Pancreas (tissue), 10 donors: Measurements from ENCODE around the gene TPSB2. TPM values are rescaled to one million over a fixed set of nuclear protein-coding genes. Genes with fewer than 3 reads are reported as not detected.
"Not testable (repeated sequence)": the region's sequence is repeated elsewhere in the genome, so short reads cannot be mapped to it uniquely, and the experiment has no call there.

ENCODE experiments used
- ATAC-seq, 4 donors: fragments of 200-7000 bp; cut with Tn5 transposase; one replicate each; pipeline versions ENCODE4 v1.8.0 to v1.9.1; 2020; ENCODE audit warnings: mild to moderate bottlenecking in 4 of 4, moderate library complexity in 4 of 4
- DNase-seq, 6 donors: peaks; one replicate each; pipeline ENCODE4 v3.0.0-alpha.2; 2020
- FAIRE-seq: peaks from 2 replicates; lab custom pipeline; 2012; peaks lifted over from hg19 to GRCh38; lab: Jason Lieb, UNC
- H3K27ac ChIP-seq, 4 donors: fragments of 200-600 bp; sonication (generic); 1 replicate in 3 of 4; 2 replicates in 1 of 4; pipeline versions ENCODE4 v1.5.0 to v1.8.0; 2020
- H3K27me3 ChIP-seq, 4 donors: fragments of 200-600 bp; one replicate each; pipeline ENCODE4 v1.8.0; 2021
- H3K36me3 ChIP-seq, 3 donors: fragments of 200-600 bp; sonication (generic) in 1 of 3; one replicate each; pipeline versions ENCODE4 v1.5.0 to v1.8.0; 2020 to 2021
- H3K4me1 ChIP-seq, 3 donors: fragments of 200-600 bp; one replicate each; pipeline ENCODE4 v1.8.0; 2021
- H3K4me3 ChIP-seq, 4 donors: fragments of 200-600 bp; sonication (generic) in 2 of 4; one replicate each; pipeline versions ENCODE4 v1.5.0 to v1.8.0; 2020 to 2021
- H3K9me3 ChIP-seq, 4 donors: fragments of 200-600 bp; one replicate each; pipeline ENCODE4 v1.8.0; 2021
- WGBS, 2 donors: extraction: QIAGEN DNeasy Blood & Tissue Kit; methylation state at CpG; one replicate each; pipeline ENCODE4 v1.1.7; 2013; 5-methylcytosine and 5-hydroxymethylcytosine counted together
- intact Hi-C, 3 donors: fragments of 100-400 bp; cut with DNase I; formaldehyde crosslinking; loops; one replicate each; pipeline versions ENCODE4 v1.11.1 to v1.14.2; 2022
- polyA plus RNA-seq, 2 donors: library from polyadenylated mRNA; stranded (reverse); fragments of 200-250 nt; gene quantifications; one replicate each; pipeline ENCODE4 v1.2.3, GENCODE V29; 2013
- total RNA-seq, 6 donors: library from RNA; stranded (reverse); fragmentation: NEBNext Ultra II Directional in 4 of 6; extraction: Animal tissue kit (Norgen Biotek cat#: 25700) in 4 of 6; gene quantifications; one replicate each; pipeline versions ENCODE4 v1.2.1 to v1.2.4, GENCODE V29; 2021 to 2023
- TF ChIP-seq, protein P1 (sequence below), 4 donors: fragments of 200-600 bp; sonication (generic) in 3 of 4; IDR thresholded peaks; one replicate each; pipeline versions ENCODE4 v1.5.0 to v1.8.0; 2021; ENCODE audit warnings: antibody characterized with exemption in 4 of 4
- donor health status: healthy with polysubstance abuse.
- donor health status: DM: no; HTN: no; CAD: no; lungs with moderate emphysema.
- donor health status: DM: no; HTN: no; CAD: no.
- donor health status: control.
- donor health status: control.
- donor health status: Bipolar disorder and iron deficiency.
- donor health status: DM: yes; HTN: yes; CAD: no.
- donor health status: DM: no; HTN: no; CAD: no.
- donor health status: DM: no; HTN: no; CAD: no.
- donor health status: DM: yes; HTN: yes; CAD: no.

Gene TPSB2
- total and polyA plus RNA-seq, 8 donors: 0.69 to 12.2 (median 4.9) TPM

DNA sequence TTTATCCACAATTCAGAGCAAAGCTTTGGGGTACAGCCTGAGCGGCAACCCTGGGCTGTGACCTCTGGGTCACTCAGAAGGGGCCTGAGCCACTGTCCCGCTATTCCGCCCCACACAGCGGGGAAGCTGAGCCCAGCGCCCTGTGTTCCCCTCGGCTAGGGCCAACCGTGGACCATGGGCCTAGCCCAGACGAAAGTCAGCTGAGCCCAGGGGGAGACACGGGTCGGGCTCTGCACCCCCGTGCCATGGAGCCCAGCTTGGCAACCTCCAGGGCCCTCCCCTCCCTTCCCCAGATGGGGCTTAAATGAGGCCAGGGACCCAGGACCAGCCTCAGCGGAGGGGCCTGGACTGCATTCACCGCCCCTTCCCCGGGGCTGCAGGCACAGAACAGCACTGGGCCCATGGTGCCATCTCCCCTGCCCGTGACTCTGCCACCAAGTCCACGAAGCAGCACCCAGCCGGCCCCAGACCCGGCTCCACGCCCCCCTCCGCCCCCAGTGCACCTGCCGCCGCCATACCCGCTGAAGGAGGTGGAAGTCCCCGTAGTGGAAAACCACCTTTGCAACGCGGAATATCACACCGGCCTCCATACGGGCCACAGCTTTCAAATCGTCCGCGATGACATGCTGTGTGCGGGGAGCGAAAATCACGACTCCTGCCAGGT is 27.7 kb upstream of the TPSB2 start:
- DNase-seq: peak in 1 of 6 donors; percentile 63
- no peaks in the 10 kb centered on the region for H3K27me3 ChIP-seq
- FAIRE-seq: no peak
- 71 to 74% methylated on average over 34 of the region's 34 CpGs for WGBS, 2 donors
- H3K4me3 ChIP-seq: no peak overlapping the region
- no peaks in the 10 kb centered on the region for H3K4me1 ChIP-seq
- TF ChIP-seq, protein P1, sequence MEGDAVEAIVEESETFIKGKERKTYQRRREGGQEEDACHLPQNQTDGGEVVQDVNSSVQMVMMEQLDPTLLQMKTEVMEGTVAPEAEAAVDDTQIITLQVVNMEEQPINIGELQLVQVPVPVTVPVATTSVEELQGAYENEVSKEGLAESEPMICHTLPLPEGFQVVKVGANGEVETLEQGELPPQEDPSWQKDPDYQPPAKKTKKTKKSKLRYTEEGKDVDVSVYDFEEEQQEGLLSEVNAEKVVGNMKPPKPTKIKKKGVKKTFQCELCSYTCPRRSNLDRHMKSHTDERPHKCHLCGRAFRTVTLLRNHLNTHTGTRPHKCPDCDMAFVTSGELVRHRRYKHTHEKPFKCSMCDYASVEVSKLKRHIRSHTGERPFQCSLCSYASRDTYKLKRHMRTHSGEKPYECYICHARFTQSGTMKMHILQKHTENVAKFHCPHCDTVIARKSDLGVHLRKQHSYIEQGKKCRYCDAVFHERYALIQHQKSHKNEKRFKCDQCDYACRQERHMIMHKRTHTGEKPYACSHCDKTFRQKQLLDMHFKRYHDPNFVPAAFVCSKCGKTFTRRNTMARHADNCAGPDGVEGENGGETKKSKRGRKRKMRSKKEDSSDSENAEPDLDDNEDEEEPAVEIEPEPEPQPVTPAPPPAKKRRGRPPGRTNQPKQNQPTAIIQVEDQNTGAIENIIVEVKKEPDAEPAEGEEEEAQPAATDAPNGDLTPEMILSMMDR (IDR thresholded peaks at IDR 0.05): no peak
- H3K9me3 ChIP-seq: no peaks in the 10 kb centered on the region
- H3K27ac ChIP-seq: no peak overlapping the region
- no peak for ATAC-seq
- H3K36me3 ChIP-seq: no peaks in the 10 kb centered on the region
- intact Hi-C loops: no loop called here

DNA sequence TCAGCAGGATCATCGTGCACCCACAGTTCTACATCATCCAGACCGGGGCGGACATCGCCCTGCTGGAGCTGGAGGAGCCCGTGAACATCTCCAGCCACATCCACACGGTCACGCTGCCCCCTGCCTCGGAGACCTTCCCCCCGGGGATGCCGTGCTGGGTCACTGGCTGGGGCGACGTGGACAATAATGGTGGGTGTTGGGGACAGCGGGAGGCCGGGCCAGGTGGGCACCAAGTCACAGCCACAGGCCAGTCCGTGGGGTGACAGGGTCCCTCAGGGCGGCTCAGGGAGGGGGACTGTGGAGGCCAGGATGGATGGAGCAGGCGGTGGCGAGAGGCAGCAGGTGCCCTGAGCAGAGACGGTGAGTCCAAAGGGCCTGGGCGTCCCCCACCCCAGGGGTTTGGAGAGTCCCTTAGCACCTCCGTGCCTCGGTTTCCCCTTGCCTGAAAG is 26.9 kb upstream of the TPSB2 start:
- Histone ChIP-seq H3K4me3 (no peak overlapping the region), H3K36me3 (no peaks in the 10 kb centered on the region), H3K27ac (no peak overlapping the region), H3K9me3 (no peaks in the 10 kb centered on the region), H3K4me1 (no peaks in the 10 kb centered on the region), H3K27me3 (no peaks in the 10 kb centered on the region)
- ATAC-seq (no peak), FAIRE-seq (no peak), DNase-seq (peak in 2 of 6 donors; percentile 24 to 73)
- TF ChIP-seq, protein P1 (IDR thresholded peaks at IDR 0.05): no peak
- intact Hi-C loops: no loop called here
- WGBS, 2 donors: 57 to 70% methylated on average over 22 of the region's 22 CpGs

DNA sequence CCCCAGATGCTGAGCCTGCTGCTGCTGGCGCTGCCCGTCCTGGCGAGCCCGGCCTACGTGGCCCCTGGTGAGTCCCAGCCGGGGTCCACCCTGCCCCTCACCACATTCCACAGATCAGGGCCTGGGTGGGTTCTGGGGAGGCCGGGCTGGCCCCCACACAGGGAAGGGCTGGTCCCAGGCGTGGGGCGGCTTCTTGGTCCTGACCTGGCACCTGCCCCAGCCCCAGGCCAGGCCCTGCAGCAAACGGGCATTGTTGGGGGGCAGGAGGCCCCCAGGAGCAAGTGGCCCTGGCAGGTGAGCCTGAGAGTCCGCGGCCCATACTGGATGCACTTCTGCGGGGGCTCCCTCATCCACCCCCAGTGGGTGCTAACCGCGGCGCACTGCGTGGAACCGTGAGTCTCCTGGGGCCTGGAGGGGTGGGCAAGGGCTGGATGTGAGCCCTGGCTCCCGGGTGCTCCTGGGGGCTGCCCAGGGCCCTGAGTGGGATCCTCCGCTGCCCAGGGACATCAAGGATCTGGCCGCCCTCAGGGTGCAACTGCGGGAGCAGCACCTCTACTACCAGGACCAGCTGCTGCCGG is 26.4 kb upstream of the TPSB2 start:
- H3K9me3 ChIP-seq, H3K4me3 ChIP-seq, intact Hi-C loops, ATAC-seq, H3K27ac ChIP-seq, H3K27me3 ChIP-seq, H3K4me1 ChIP-seq, FAIRE-seq, H3K36me3 ChIP-seq: not testable (repeated sequence)
- WGBS, 2 donors: 70 to 72% methylated on average over 18 to 23 of the region's 23 CpGs
- DNase-seq: peak in 2 of 6 donors; percentile 25 to 63

DNA sequence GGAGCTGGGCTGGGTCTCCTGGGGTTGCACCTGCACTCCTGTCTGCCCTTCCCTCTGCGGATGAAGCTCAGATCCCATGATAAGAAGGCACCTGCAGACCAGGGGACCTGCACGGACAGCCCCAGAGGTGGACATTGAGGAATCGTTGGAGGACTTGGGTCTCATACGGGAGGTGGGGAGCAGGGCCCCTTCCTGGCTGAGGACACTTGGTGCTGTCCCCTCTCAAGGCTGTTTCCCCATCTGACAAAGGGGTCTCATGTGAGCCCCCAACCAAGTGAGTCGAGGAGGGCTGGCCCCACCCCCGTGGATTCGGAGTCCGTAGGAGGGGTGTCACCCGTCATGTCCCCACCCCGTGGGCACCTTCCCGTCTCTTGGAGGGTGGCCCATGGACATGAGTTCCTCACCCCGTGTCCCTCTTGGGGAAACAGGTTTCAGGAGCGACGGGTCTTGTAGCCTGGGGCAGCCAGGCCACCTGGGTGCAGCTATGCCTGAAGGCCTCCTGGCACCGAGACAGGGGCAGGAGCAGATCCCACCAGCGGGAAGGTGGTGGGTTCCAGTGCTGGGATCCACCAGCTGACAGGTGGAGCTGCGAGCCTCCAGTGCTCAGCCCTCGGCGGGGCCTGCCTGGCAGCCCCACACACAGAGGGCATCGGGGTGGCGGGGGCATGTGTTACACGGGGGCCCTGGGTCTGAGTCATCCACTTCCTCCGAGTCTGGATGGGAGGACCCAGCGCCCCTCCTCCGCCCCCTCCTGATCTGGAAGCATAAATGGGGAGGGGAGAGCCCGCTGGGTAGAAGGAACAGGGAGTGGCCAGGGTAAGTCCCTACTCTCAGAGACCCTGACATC is 25.5 kb upstream of the TPSB2 start, which contains the start of gene TPSD1:
Gene TPSD1, plus strand, starts transcription at position 794 of the 847 bp plus-strand sequence. CDS start 212 bp downstream, outside the sequence.
- intact Hi-C loops, H3K27ac ChIP-seq, H3K4me3 ChIP-seq, FAIRE-seq, H3K9me3 ChIP-seq, H3K27me3 ChIP-seq, H3K36me3 ChIP-seq, H3K4me1 ChIP-seq, DNase-seq: not testable (repeated sequence)
- WGBS, 2 donors: 50 to 65% methylated on average over 21 to 26 of the region's 26 CpGs
- ATAC-seq: peak in 1 of 4 donors; percentile 8

DNA sequence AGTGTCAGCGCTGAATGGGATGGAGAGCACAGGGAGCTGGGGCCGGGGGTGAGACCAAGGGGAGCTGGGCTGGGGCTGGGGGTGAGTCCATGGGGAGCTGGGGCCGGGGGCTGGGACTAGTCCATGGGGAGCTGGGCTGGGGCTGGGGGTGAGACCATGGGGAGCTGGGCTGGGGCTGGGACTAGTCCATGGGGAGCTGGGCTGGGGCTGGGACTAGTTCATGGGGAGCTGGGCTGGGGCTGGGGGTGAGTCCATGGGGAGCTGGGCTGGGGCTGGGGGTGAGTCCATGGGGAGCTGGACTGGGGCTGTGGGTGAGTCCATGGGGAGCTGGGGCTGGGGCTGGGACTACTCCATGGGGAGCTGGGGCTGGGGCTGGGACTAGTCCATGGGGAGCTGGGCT is 24.8 kb upstream of the TPSB2 start:
- H3K4me1 ChIP-seq, intact Hi-C loops, ATAC-seq, H3K36me3 ChIP-seq, H3K9me3 ChIP-seq, H3K27me3 ChIP-seq, H3K4me3 ChIP-seq, FAIRE-seq, H3K27ac ChIP-seq: not testable (repeated sequence)
- 40 to 71% methylated on average over 1 to 3 of the region's 3 CpGs for WGBS, 2 donors
- peak in 1 of 6 donors; percentile 79 for DNase-seq

DNA sequence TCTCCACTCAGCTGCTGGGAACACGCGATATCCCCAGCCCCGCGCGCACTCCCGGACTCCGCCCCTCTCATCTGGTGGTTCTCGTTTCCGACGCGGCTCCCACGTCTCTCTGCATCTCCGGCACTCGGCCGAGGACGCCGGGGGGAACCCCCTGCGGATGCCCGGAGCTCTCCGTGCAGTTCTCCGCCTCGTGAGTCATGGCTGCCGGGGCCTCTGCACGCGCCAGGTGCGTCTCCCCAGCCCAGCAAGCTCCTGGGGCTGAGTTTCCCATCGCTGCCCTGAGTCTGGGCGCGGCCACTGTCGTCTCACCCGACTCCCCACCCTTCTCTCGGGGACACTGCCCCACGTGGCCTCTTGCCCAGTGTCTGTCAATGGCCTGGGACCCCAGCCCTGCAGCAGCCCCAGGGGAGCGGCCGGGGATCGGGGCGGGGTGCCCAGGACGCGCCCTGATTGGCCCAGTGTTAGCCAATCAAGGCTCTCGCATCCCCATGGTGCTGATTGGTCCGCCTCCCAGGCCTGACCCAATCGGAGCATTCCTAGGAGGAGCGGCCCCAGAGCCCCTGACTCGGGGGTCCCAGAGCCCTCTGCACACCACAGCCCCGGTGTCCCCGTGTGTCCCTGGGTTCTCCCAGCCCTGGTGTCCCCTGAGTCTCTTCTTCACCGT is 23.8 kb upstream of the TPSB2 start:
- ATAC-seq: peak in 3 of 4 donors; percentile 29 to 47 (median 30)
- H3K4me3 ChIP-seq, H3K36me3 ChIP-seq, FAIRE-seq, H3K4me1 ChIP-seq, intact Hi-C loops, DNase-seq, H3K27me3 ChIP-seq, H3K9me3 ChIP-seq, H3K27ac ChIP-seq: not testable (repeated sequence)
- no CpG with 5 or more reads among the region's 47 CpGs for WGBS, 2 donors

DNA sequence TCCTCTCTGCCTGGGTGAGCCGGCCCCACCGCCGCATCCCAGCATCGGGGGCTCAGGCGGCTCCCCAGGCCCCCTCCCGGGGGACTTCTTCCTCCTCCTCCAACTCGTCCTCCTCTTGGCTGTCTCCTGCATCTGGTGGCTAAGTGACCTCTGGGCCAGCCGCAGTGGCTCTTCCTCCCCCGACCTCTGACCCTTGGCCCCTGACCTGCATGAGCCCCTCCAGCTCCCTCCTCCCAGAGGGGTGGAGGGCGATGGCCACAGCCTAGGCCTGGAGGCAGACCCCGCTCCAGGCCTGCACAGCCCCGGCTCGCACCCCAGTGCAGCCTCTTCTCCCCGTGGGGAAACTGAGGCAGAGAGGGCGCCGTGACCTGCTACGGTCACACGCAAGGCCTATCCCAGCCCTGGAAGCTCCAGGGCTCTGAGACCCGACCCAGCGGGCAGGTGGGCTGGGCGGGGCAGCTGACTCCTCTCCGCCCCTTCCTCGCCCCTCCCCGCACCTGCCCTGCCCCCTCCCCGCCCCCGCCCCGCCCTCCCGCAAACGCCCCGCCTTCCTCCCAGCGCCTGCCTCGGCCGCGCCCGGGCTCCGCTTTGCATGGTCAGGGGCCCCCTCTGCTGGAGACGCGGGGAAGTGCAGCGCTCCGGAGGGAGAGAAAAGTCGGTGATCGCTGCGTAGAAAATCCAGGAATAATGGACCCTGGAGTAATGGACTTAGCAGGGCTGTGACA is 19.2 kb upstream of the TPSB2 start:
- H3K9me3 ChIP-seq, FAIRE-seq, H3K27ac ChIP-seq, intact Hi-C loops, DNase-seq, H3K4me1 ChIP-seq, H3K4me3 ChIP-seq, H3K27me3 ChIP-seq, H3K36me3 ChIP-seq: not testable (repeated sequence)
- peak; percentile 82 to 97 (median 90) for ATAC-seq
- no CpG with 5 or more reads among the region's 43 CpGs for WGBS, 2 donors

DNA sequence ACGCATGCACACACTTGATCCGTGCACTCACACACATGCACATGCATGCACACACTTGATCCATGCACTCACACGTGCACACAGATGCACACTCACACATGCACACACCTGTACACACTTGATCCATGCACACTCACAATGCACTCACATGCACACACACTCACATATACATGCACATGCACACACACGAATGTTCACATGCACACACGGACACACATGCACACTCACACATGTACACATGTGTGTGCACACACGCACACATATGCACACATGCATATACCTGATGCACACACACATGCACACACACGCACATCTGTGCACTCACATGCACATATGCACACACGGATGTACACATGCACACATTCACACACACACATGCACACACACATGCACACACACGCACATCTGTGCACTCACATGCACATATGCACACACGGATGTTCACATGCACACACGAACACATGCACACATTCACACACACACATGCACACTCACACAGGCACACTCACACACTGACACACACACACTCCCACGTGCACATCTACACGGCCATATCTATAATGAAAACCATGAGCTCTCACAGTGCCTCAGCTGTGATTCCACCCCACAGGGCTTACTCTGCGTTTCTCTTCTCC is 18.0 kb upstream of the TPSB2 start:
- FAIRE-seq, intact Hi-C loops: not testable (repeated sequence)

More for the DNA sequence above, 18.0 kb upstream of the TPSB2 start:
- H3K27me3 ChIP-seq, H3K4me3 ChIP-seq, H3K27ac ChIP-seq, ATAC-seq, H3K36me3 ChIP-seq, H3K4me1 ChIP-seq, DNase-seq, H3K9me3 ChIP-seq: not testable (repeated sequence)
- WGBS, 2 donors: 56 to 71% methylated on average over 12 to 14 of the region's 14 CpGs
